SK-N-SH treated with all-trans-retinoic acid at 6 μM for 48 hours (cell line): ENCODE results near the gene PRSS21.
A peak's percentile ranks its signal among the peaks of the same experiment; 100 is the strongest.

Experiments
- ATAC-seq: fragments of 200-7000 bp; cut with Tn5 transposase; 3 replicates; pipeline ENCODE4 v1.9.1; 2020; ENCODE audit warnings: mild to moderate bottlenecking, moderate library complexity
- ARNTL ChIP-seq: fragments of 450-650 bp; formaldehyde crosslinking; IDR thresholded peaks from 2 replicates; pipeline ENCODE4 v1.5.0; 2020; ENCODE audit warnings: low read depth, mild to moderate bottlenecking, moderate library complexity, borderline replicate concordance
- BACH2 ChIP-seq: fragments of 250-450 bp; sonication (Bioruptor Pico); IDR thresholded peaks from 2 replicates; pipeline ENCODE4 v1.9.0; 2021; ENCODE audit warnings: mild to moderate bottlenecking, borderline replicate concordance
- CSDC2 ChIP-seq: fragments of 250-450 bp; sonication (Bioruptor Pico); IDR thresholded peaks from 2 replicates; pipeline ENCODE4 v1.5.0; 2020; ENCODE audit warnings: mild to moderate bottlenecking, moderate library complexity
- ESRRG ChIP-seq: fragments of 250-450 bp; sonication (Bioruptor Pico); IDR thresholded peaks from 2 replicates; pipeline ENCODE4 v1.6.1; 2021; ENCODE audit warnings: mild to moderate bottlenecking
- GLIS3 ChIP-seq: fragments of 250-450 bp; sonication (Bioruptor Pico); IDR thresholded peaks from 2 replicates; pipeline ENCODE4 v1.5.0; 2020; ENCODE audit warnings: mild to moderate bottlenecking, moderate library complexity
- ISL1 ChIP-seq: fragments of 250-450 bp; sonication (Bioruptor Pico); IDR thresholded peaks from 2 replicates; pipeline ENCODE4 v2.1.2; 2022; ENCODE audit warnings: mild to moderate bottlenecking, moderate library complexity
- POU6F1 ChIP-seq: fragments of 250-450 bp; sonication (Bioruptor Pico); IDR thresholded peaks from 2 replicates; pipeline ENCODE4 v1.8.0; 2021; ENCODE audit warnings: low read depth, mild to moderate bottlenecking, moderate library complexity, borderline replicate concordance
- PPARA ChIP-seq: fragments of 250-450 bp; sonication (Bioruptor Pico); IDR thresholded peaks from 2 replicates; pipeline ENCODE4 v1.5.0; 2020; ENCODE audit warnings: mild to moderate bottlenecking, borderline replicate concordance
- RARB ChIP-seq: fragments of 250-450 bp; sonication (Bioruptor Pico); IDR thresholded peaks from 2 replicates; pipeline ENCODE4 v1.8.0; 2021; ENCODE audit warnings: mild to moderate bottlenecking, moderate library complexity
- SNAI2 ChIP-seq: fragments of 250-450 bp; sonication (Bioruptor Pico); IDR thresholded peaks from 2 replicates; pipeline ENCODE4 v1.5.0; 2020; ENCODE audit warnings: mild to moderate bottlenecking, moderate library complexity
- TSHZ2 ChIP-seq: fragments of 250-450 bp; sonication (Bioruptor Pico); IDR thresholded peaks from 2 replicates; pipeline ENCODE4 v1.5.0; 2020; ENCODE audit warnings: mild to moderate bottlenecking, moderate library complexity
- ZFP3 ChIP-seq: fragments of 250-450 bp; sonication (Bioruptor Pico); IDR thresholded peaks from 2 replicates; pipeline ENCODE4 v1.5.0; 2020; ENCODE audit warnings: mild to moderate bottlenecking, moderate library complexity
- ZNF70 ChIP-seq: fragments of 450-650 bp; formaldehyde crosslinking; IDR thresholded peaks from 2 replicates; pipeline ENCODE4 v1.5.0; 2020; ENCODE audit warnings: mild to moderate bottlenecking, moderate library complexity
- ZNF8 ChIP-seq: fragments of 450-650 bp; formaldehyde crosslinking; IDR thresholded peaks from 2 replicates; pipeline ENCODE4 v1.5.0; 2020; ENCODE audit warnings: mild to moderate bottlenecking, moderate library complexity

Gene PRSS21

DNA sequence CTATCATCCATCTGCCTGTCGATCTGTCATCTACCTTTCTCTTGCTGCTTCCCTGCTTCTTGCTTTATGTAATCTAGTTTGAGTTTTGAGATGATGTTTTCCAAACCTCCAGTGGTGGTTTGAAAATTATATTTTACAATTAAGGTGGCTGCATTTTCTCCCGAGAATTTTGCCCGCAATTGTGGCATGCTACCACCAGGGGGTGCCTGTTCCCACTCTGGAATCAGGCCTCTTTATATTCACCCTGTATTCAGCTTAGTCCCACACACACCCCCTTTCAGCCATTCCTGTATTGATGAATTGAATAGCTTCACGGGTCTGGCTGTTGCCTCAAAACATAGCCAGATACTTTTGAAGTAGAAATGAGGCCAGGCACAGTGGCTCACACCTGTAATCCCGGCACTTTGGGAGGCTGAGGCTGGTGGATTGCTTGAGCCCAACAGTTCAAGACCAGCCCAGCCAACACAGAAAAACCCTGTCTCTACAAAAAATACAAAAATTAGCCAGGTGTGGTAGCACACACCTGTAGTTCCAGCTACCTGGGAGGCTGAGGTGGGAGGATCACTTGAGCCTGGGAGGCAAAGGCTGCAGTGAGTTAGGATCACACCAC, 37.8 kb downstream of the PRSS21 start:
- TF ChIP-seq TSHZ2 (CRISPR knock-in tag) (no peak), ZNF70 (CRISPR knock-in tag) (no peak), PPARA (no peak), RARB (CRISPR knock-in tag) (no peak), POU6F1 (CRISPR knock-in tag) (no peak), CSDC2 (CRISPR knock-in tag) (no peak), SNAI2 (CRISPR knock-in tag) (no peak), BACH2 (CRISPR knock-in tag) (no peak), ZNF8 (no peak), ESRRG (no peak), GLIS3 (CRISPR knock-in tag) (no peak), ARNTL (CRISPR knock-in tag) (no peak)

DNA sequence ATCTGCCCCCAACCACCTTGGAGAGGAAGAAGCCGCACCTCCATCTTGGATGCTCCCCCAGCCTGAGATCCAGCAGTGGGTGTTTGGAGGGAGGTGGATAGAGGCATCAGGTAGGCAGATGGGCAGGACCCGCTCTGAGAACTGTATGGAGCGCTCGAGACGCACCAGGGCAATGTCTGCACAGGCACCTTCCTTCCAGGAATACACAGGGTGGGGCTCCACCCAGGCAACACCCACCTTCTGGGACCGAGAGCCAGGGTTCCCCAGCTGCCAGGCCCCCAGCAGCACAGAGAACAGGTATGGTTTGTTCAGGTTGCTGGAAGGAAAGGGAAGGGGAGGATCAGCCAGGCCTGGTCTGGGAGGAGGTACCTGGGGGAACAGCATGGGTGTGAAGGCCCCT, 38.5 kb downstream of the PRSS21 start:
- TF ChIP-seq ISL1 (CRISPR knock-in tag) = no peak
- ATAC-seq = no peak

More for the DNA sequence above, 37.8 kb downstream of the PRSS21 start:
- ATAC-seq = no peak

DNA sequence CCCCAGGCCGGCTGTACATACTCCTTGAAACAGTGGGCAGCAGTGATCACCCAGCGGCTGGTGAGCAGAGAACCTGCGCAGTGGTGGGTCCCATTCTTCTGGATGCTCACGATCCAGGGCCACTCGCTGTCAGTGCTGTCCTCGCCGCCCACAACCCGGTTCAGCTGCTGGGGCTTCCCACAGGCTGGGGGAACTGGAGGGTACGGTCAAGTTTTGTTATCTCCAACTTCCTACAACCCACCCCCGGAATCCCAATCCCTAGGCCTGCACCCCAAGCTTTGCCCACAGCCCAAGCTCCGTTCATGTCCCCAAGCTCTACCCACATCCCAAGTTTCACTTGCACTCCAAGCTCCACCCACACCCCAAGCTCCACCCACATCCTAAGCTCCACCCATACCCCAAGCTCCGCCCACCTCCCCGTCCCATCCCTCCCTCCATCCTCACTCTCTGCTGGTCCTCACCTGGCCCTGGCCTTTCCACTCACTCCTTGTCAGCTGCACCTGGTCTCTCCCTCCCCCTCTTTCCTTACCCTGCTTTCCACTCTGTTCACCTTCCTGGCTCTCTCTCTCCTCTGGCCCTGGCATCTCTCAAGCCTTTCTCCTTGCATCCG, 39.1 kb downstream of the PRSS21 start:
- TF ChIP-seq PPARA = no peak
- TF ChIP-seq TSHZ2 (CRISPR knock-in tag) = no peak
- no peak for TF ChIP-seq GLIS3 (CRISPR knock-in tag)
- TF ChIP-seq, all 23 proteins: peak for 0
- peak; percentile 47 for ATAC-seq

DNA sequence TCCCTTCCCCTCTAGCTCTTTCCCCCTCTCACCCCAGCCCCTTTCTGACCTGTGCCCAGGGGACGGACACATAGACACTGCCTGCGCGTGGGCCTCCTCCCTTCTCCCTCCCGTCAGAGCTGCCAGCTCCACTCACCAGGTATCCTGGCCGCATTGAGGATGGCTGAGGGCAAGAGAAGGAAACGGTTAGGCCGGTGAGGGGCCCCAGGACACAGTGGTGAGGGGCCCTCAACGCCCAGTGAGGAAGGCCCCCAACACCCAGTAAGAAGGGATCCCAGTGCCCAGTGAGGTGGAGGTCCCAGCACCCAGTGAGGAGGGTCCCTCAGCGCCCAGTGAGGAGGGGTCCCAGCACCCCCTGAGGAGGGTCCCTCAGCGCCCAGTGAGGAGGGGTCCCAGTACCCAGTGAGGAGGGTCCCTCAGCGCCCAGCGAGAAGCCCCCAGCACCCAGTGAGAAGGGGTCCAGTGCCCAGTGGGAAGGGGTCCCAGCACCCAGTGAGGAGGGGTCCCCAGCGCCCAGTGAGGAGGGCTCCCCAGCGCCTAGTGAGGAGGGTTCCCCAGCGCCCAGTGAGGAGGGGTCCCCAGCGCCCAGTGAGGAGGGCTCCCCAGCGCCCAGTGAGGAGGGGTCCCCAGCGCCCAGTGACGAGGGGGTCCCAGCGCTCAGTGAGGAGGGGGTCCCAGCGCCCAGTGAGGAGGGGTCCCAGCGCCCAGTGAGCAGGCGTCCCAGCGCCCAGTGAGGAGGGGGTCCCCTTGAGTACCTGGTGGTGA, 39.8 kb downstream of the PRSS21 start:
- no peak for TF ChIP-seq ARNTL (CRISPR knock-in tag)
- ATAC-seq = no peak

- TF ChIP-seq ZFP3 (CRISPR knock-in tag) (no peak), ZNF70 (CRISPR knock-in tag) (no peak), ESRRG (no peak), RARB (CRISPR knock-in tag) (no peak), PPARA (no peak), CSDC2 (CRISPR knock-in tag) (no peak)
- peak; percentile 31 for ATAC-seq
These were observed 40.6 kb downstream of the PRSS21 start, which contains the start of gene PRSS22 for GRCh38 chr16:2857451-2858244. Gene PRSS22 (minus strand): TSS chr16:2858170. CDS start chr16:2858104, 66 bp downstream.
